SK-N-MC (cell line): ENCODE measurements around the gene YES1.

ENCODE experiments used
- EZH2 ChIP-seq: fragments of 200-600 bp; sonication (generic); IDR thresholded peaks from one replicate; pipeline ENCODE4 v1.6.1; 2017; ENCODE audit warnings: antibody characterized with exemption
- FOXP2 ChIP-seq: optimal IDR thresholded peaks from 2 replicates; pipeline ENCODE3; 2011; ENCODE audit warnings: mild to moderate bottlenecking, moderate library complexity; ENCODE audit not compliant: insufficient read depth; ENCODE audit errors: extremely low read length, control extremely low read depth
- POLR2AphosphoS5 ChIP-seq: IDR thresholded peaks from 2 replicates; pipeline ENCODE4 v1.6.1; 2012; ENCODE audit warnings: mild to moderate bottlenecking, low read depth, low read length, borderline replicate concordance

- TF ChIP-seq POLR2AphosphoS5 (no peak), EZH2 (no peak), FOXP2 (no peak)
Observed at GRCh38 chr18:713135-713490, 98.9 kb downstream of the YES1 start.
